NCI-H146 treated with DMSO at 0.1 percent for 48 hours (cell line): ENCODE data around the gene SNX9.

Experiments
- DNase-seq: peaks from one replicate; lab custom pipeline; 2025; ENCODE audit not compliant: unreplicated experiment; lab: John Stamatoyannopoulos, UW

Gene SNX9

GRCh38 chr6:157990321-157991066, 167.4 kb downstream of the SNX9 start:
- DNase-seq, result no peak

- no peak for DNase-seq
Observed at GRCh38 chr6:157991067-157991432, 168.0 kb downstream of the SNX9 start.

GRCh38 chr6:157993076-157993475, 170.0 kb downstream of the SNX9 start:
- no peak for DNase-seq

GRCh38 chr6:157994125-157994795, 171.2 kb downstream of the SNX9 start:
- no peak for DNase-seq
